Neural progenitor cell (in vitro differentiated cells): ENCODE results near the gene CEACAM18. TPM values are rescaled to one million over a fixed set of nuclear protein-coding genes. Genes with fewer than 3 reads are reported as not detected.

ENCODE experiments used
- DNase-seq: peaks from one replicate; pipeline ENCODE4 v3.0.0-alpha.2; 2016; ENCODE audit warnings: low spot score
- H2AFZ ChIP-seq: fragments of 200-600 bp; sonication (generic); replicated peaks from 2 replicates; pipeline ENCODE4 v1.6.1; 2016; ENCODE audit warnings: antibody characterized with exemption
- H3F3A ChIP-seq: fragments of 200-600 bp; sonication (generic); 2 replicates; pipeline ENCODE4 v1.6.1; 2016; ENCODE audit warnings: antibody characterized with exemption, low read depth
- H3K27ac ChIP-seq: fragments of 200-600 bp; sonication (generic); 2 replicates; pipeline ENCODE4 v1.5.1; 2016; ENCODE audit warnings: mild to moderate bottlenecking
- H3K27me3 ChIP-seq: fragments of 200-600 bp; sonication (generic); 2 replicates; pipeline ENCODE4 v1.6.1; 2016; ENCODE audit warnings: mild to moderate bottlenecking, moderate library complexity
- H3K36me3 ChIP-seq: fragments of 200-600 bp; sonication (generic); 2 replicates; pipeline ENCODE4 v1.5.1; 2016
- H3K4me1 ChIP-seq: fragments of 200-600 bp; sonication (generic); 2 replicates; pipeline ENCODE4 v1.6.1; 2016; ENCODE audit warnings: mixed run types
- H3K4me2 ChIP-seq: fragments of 200-600 bp; sonication (generic); 2 replicates; pipeline ENCODE4 v1.6.1; 2016
- H3K4me3 ChIP-seq: fragments of 200-600 bp; sonication (generic); 2 replicates; pipeline ENCODE4 v1.5.1; 2016
- H3K79me2 ChIP-seq: fragments of 200-600 bp; sonication (generic); 2 replicates; pipeline ENCODE4 v1.6.1; 2016; ENCODE audit warnings: low read depth
- H3K9ac ChIP-seq: fragments of 200-600 bp; sonication (generic); 2 replicates; pipeline ENCODE4 v1.6.1; 2016
- H3K9me3 ChIP-seq: fragments of 200-600 bp; sonication (generic); 2 replicates; pipeline ENCODE4 v1.5.1; 2016; ENCODE audit warnings: low read depth
- H4K20me1 ChIP-seq: fragments of 200-600 bp; sonication (generic); 2 replicates; pipeline ENCODE4 v1.6.1; 2016; ENCODE audit warnings: low read depth
- H3K27ac Mint-ChIP-seq: 3 replicates; pipeline ENCODE4 v1.8.0; 2021; ENCODE audit warnings: mixed read lengths
- H3K27me3 Mint-ChIP-seq: 2 replicates; pipeline ENCODE4 v1.8.0; 2022; ENCODE audit warnings: low read depth, mild to moderate bottlenecking, inconsistent platforms, moderate library complexity, mixed read lengths; ENCODE audit not compliant: insufficient read depth
- H3K36me3 Mint-ChIP-seq: 3 replicates; pipeline ENCODE4 v1.8.0; 2021; ENCODE audit warnings: mixed read lengths
- H3K4me1 Mint-ChIP-seq: 3 replicates; pipeline ENCODE4 v1.8.0; 2021; ENCODE audit warnings: mixed read lengths
- H3K4me3 Mint-ChIP-seq: 3 replicates; pipeline ENCODE4 v1.8.0; 2021; ENCODE audit warnings: mild to moderate bottlenecking, moderate library complexity, mixed read lengths
- H3K9me3 Mint-ChIP-seq: 3 replicates; pipeline ENCODE4 v1.8.0; 2020; ENCODE audit warnings: mixed read lengths
- CTCF ChIP-seq: fragments of 200-600 bp; sonication (generic); IDR thresholded peaks from 2 replicates; pipeline ENCODE4 v1.5.1; 2017; ENCODE audit warnings: antibody characterized with exemption, mild to moderate bottlenecking
- EZH2 ChIP-seq: fragments of 200-600 bp; sonication (generic); IDR thresholded peaks from 2 replicates; pipeline ENCODE4 v1.6.1; 2017; ENCODE audit warnings: antibody characterized with exemption, mild to moderate bottlenecking, moderate library complexity
- EZH2phosphoT487 ChIP-seq: fragments of 200-600 bp; sonication (generic); IDR thresholded peaks from 2 replicates; pipeline ENCODE4 v1.6.1; 2017; ENCODE audit warnings: antibody characterized with exemption
- total RNA-seq: library from RNA; depleted of rRNA; stranded (reverse); fragments of >200 nt; gene quantifications from 2 replicates; pipeline ENCODE4 v1.2.3, GENCODE V29; 2015; ENCODE audit warnings: low replicate concordance

CEACAM18 gene
- total RNA-seq, 1 donor from 2014 or later = not detected

DNA sequence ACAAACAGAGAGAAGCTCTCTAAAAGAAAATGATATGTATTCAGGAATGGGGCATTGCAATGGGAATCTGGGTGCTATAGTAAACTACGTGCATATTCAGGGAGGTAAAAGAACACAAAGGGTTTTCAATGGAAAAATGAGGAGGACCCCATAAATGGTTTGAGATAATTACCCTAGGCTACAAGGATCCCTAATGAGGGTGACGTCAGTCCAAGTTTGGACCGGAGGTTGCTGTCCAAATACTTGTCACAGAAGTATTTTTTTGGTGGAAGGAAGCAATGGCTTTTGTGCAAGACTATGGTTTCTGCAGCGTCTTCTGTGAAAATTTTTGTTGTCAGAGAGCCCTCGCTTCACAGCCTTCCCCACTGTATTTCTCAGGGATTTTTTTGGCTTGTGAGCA is 995 bp upstream of the CEACAM18 start:
- no peak for DNase-seq
- H3K79me2 ChIP-seq = no peaks in the 10 kb centered on the region
- H3K4me1 ChIP-seq = no peaks in the 10 kb centered on the region
- H3K4me2 ChIP-seq = no peak overlapping the region
- H3K9ac ChIP-seq = no peak overlapping the region
- no peak overlapping the region for H3K27ac ChIP-seq
- Mint-ChIP-seq H3K9me3 (no peaks in the 10 kb centered on the region), H3K27ac (no peak overlapping the region), H3K4me1 (no peaks in the 10 kb centered on the region), H3K36me3 (no peaks in the 10 kb centered on the region), H3K27me3 (peaks cover 17% of the 10 kb centered on the region), H3K4me3 (no peak overlapping the region)
- H3F3A ChIP-seq = no peaks in the 10 kb centered on the region
- H3K27me3 ChIP-seq = no peaks in the 10 kb centered on the region
- TF ChIP-seq CTCF (no peak), EZH2phosphoT487 (no peak), EZH2 (no peak)
- H3K9me3 ChIP-seq = no peaks in the 10 kb centered on the region
- H2AFZ ChIP-seq = no peak overlapping the region
- H3K4me3 ChIP-seq = no peak overlapping the region
- no peaks in the 10 kb centered on the region for H4K20me1 ChIP-seq
- H3K36me3 ChIP-seq = no peaks in the 10 kb centered on the region

- no peaks in the 10 kb centered on the region for H3K9me3 ChIP-seq
- Mint-ChIP-seq H3K27me3 (peaks cover 14% of the 10 kb centered on the region), H3K4me3 (peak overlapping the region; percentile 59)
Observed at GRCh38 chr19:51479531-51480331, 1.4 kb downstream of the CEACAM18 start.

DNA sequence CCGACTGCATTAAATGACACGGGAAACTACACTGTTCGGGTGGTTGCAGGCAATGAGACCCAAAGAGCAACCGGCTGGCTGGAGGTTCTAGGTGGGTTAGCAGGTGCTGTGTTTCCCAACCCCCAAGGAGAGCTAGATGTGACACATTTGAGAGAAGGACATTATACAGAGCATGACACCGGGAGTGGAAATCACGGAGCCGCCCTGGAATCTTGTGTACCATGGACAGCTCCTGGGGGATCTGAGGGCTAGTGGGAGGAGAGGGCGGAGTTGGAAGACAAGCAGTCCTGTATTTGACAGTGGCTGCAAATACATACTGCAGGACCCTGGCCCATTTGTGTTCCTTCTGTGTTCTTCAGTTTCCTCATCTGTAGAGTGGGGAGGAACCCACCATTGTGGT is 2.3 kb downstream of the CEACAM18 start:
- Histone ChIP-seq H3F3A (no peaks in the 10 kb centered on the region), H3K9ac (no peak overlapping the region), H3K79me2 (no peaks in the 10 kb centered on the region), H4K20me1 (no peaks in the 10 kb centered on the region), H3K4me1 (no peaks in the 10 kb centered on the region), H3K27me3 (no peaks in the 10 kb centered on the region), H3K4me2 (no peak overlapping the region), H3K4me3 (no peak overlapping the region), H3K9me3 (no peaks in the 10 kb centered on the region), H3K36me3 (no peaks in the 10 kb centered on the region), H3K27ac (no peak overlapping the region), H2AFZ (no peak overlapping the region)
- no peaks in the 10 kb centered on the region for H3K36me3 Mint-ChIP-seq
- no peak for TF ChIP-seq EZH2
- no peak for TF ChIP-seq EZH2phosphoT487
- no peak for TF ChIP-seq CTCF
- no peaks in the 10 kb centered on the region for H3K9me3 Mint-ChIP-seq
- peak; percentile 46 for DNase-seq
- peaks cover 12% of the 10 kb centered on the region for H3K27me3 Mint-ChIP-seq
- no peak overlapping the region for H3K27ac Mint-ChIP-seq
- no peak overlapping the region for H3K4me3 Mint-ChIP-seq
- no peaks in the 10 kb centered on the region for H3K4me1 Mint-ChIP-seq

More at GRCh38 chr19:51479531-51480331, 1.4 kb downstream of the CEACAM18 start:
- no peaks in the 10 kb centered on the region for H3K27me3 ChIP-seq
- Mint-ChIP-seq H3K36me3 (no peaks in the 10 kb centered on the region), H3K4me1 (no peaks in the 10 kb centered on the region), H3K27ac (no peak overlapping the region), H3K9me3 (no peaks in the 10 kb centered on the region)
- H3K27ac ChIP-seq = no peak overlapping the region
- TF ChIP-seq EZH2phosphoT487 = no peak
- TF ChIP-seq CTCF = no peak
- TF ChIP-seq EZH2 = no peak
- H3K4me3 ChIP-seq = no peak overlapping the region
- no peak for DNase-seq
- H3F3A ChIP-seq = no peaks in the 10 kb centered on the region
- no peaks in the 10 kb centered on the region for H3K4me1 ChIP-seq
- H2AFZ ChIP-seq = no peak overlapping the region
- no peaks in the 10 kb centered on the region for H3K79me2 ChIP-seq
- no peaks in the 10 kb centered on the region for H3K36me3 ChIP-seq
- H3K9ac ChIP-seq = no peak overlapping the region
- H3K4me2 ChIP-seq = no peak overlapping the region
- H4K20me1 ChIP-seq = no peaks in the 10 kb centered on the region
